Neural crest cell (in vitro differentiated cells): ENCODE measurements around the gene OR14I1. TPM values are rescaled to one million over a fixed set of nuclear protein-coding genes. Genes with fewer than 3 reads are reported as not detected.

ENCODE experiments used
- DNase-seq: peaks from one replicate; pipeline ENCODE4 v3.0.0; 2021; ENCODE audit warnings: low read depth, mixed read lengths, low spot score
- H3K27ac Mint-ChIP-seq: one replicate; pipeline ENCODE4 v1.8.0; 2021; ENCODE audit warnings: mild to moderate bottlenecking, mixed read lengths; ENCODE audit not compliant: unreplicated experiment
- H3K27me3 Mint-ChIP-seq: 2 replicates; pipeline ENCODE4 v1.8.0; 2021; ENCODE audit warnings: low read depth, mild to moderate bottlenecking, mixed read lengths
- H3K36me3 Mint-ChIP-seq: 2 replicates; pipeline ENCODE4 v1.8.0; 2021; ENCODE audit warnings: low read depth, mild to moderate bottlenecking, mixed read lengths
- H3K4me1 Mint-ChIP-seq: 2 replicates; pipeline ENCODE4 v1.8.0; 2021; ENCODE audit warnings: mixed read lengths
- H3K4me3 Mint-ChIP-seq: one replicate; pipeline ENCODE4 v1.8.0; 2021; ENCODE audit warnings: mild to moderate bottlenecking, mixed read lengths
- H3K9me3 Mint-ChIP-seq: 2 replicates; pipeline ENCODE4 v1.8.0; 2021; ENCODE audit warnings: mixed read lengths
- CTCF ChIP-seq: fragments of 200-600 bp; sonication (generic); conservative IDR thresholded peaks from 2 replicates; pipeline ENCODE4 v1.5.0; 2021; ENCODE audit warnings: antibody characterized with exemption, mild to moderate bottlenecking
- long read RNA-seq: library from polyadenylated mRNA; unstranded; transcript quantifications from one replicate; pipeline ENCODE4 v2.0.0, GENCODE V29; 2020
- total RNA-seq: library from RNA; stranded (reverse); gene quantifications from 2 replicates; pipeline ENCODE4 v1.2.1, GENCODE V29; 2021

The OR14I1 gene
- not detected in 2 replicates for total RNA-seq
- long read RNA-seq = 0 reads

- Mint-ChIP-seq H3K27me3 (no peaks in the 10 kb centered on the region), H3K4me3 (no peak within 1 kb of the TSS), H3K27ac (no peak within 1 kb of the TSS), H3K4me1 (no peaks in the 10 kb centered on the region), H3K36me3 (peaks cover 4% of the 10 kb centered on the region), H3K9me3 (peaks cover 15% of the 10 kb centered on the region)
- DNase-seq = no peak
- no peak for TF ChIP-seq CTCF
Measured at GRCh38 chr1:248702714-248703113, at the start of gene OR14I1. OR14I1 (minus strand) TSS chr1:248702766.

DNA sequence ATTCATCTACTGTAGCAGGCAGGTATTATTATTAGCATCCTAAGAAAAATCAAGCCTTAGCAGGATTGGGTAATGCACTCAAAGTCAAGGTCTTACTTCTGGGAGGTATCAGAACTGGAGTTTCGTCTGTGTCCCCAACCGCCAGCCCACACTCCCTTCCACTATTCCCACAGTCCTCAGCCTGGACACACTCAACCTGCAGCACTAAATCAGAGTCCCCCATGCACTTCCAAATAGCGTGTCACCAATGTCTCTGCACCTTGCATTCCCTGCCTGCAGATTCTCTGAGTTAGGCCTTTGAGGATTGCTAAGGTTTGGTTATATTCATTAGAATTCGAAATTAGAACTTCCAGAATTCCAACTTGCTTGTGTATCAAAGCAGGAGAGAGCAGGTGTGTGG lies 49.1 kb upstream of the OR14I1 start:
- H3K36me3 Mint-ChIP-seq = peaks cover 6% of the 10 kb centered on the region
- DNase-seq = no peak
- no peak overlapping the region for H3K27ac Mint-ChIP-seq
- H3K27me3 Mint-ChIP-seq = no peaks in the 10 kb centered on the region
- H3K9me3 Mint-ChIP-seq = peaks cover 10% of the 10 kb centered on the region
- H3K4me3 Mint-ChIP-seq = no peak overlapping the region
- no peak for TF ChIP-seq CTCF
- H3K4me1 Mint-ChIP-seq = no peaks in the 10 kb centered on the region

GRCh38 chr1:248751142-248751541 lies 48.6 kb upstream of the OR14I1 start:
- peaks cover 8% of the 10 kb centered on the region for H3K36me3 Mint-ChIP-seq
- H3K4me1 Mint-ChIP-seq = no peaks in the 10 kb centered on the region
- H3K27me3 Mint-ChIP-seq = no peaks in the 10 kb centered on the region
- no peak overlapping the region for H3K27ac Mint-ChIP-seq
- no peak for DNase-seq
- no peak overlapping the region for H3K4me3 Mint-ChIP-seq
- H3K9me3 Mint-ChIP-seq = peaks cover 10% of the 10 kb centered on the region
- TF ChIP-seq CTCF = no peak

DNA sequence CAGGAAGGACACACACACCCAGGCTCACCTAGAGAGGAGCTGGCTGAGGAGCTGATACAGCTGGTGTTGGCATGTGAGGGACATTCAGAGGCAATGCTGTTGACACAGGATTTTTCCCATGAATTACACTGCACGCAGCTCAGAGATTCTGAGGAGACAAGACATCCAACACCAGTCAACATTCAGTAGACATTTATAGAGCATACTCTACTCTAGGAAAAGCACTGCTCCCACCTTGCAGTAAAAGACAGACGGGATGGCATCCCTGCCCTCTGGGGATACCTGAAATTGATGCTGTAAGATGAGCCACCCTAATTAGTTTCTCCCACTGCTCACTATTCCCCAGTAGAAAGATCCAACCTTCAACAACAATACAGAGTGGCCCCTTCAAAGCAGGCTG lies 47.9 kb upstream of the OR14I1 start:
- no peaks in the 10 kb centered on the region for H3K4me1 Mint-ChIP-seq
- H3K27me3 Mint-ChIP-seq = no peaks in the 10 kb centered on the region

DNA sequence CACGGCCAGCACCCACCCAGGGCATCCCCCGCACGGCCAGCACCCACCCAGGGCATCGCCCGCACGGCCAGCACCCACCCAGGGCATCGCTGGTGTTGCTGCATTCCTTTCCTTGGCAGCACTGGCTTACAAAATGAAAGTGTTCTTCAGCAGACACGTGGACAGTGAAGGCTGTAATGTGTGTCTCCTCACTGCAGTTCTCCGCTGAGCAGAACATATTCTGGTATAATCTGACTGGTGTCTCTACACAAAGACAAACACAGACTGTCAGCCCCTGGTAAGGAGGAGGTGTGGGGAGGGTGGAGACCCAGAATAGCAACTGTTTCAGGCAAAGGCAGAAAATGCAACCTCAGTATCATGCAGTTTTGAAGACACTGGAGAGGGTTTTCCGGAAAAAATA lies 45.6 kb upstream of the OR14I1 start:
- H3K9me3 Mint-ChIP-seq = peaks cover 13% of the 10 kb centered on the region
- H3K27me3 Mint-ChIP-seq = no peaks in the 10 kb centered on the region
- TF ChIP-seq CTCF = no peak
- H3K4me3 Mint-ChIP-seq = no peak overlapping the region
- DNase-seq = no peak
- no peaks in the 10 kb centered on the region for H3K4me1 Mint-ChIP-seq
- no peak overlapping the region for H3K27ac Mint-ChIP-seq
- H3K36me3 Mint-ChIP-seq = peaks cover 14% of the 10 kb centered on the region

More for the DNA sequence above, 47.9 kb upstream of the OR14I1 start:
- H3K27ac Mint-ChIP-seq = no peak overlapping the region
- peaks cover 9% of the 10 kb centered on the region for H3K36me3 Mint-ChIP-seq
- no peak overlapping the region for H3K4me3 Mint-ChIP-seq
- no peak for TF ChIP-seq CTCF
- no peak for DNase-seq
- H3K9me3 Mint-ChIP-seq = peaks cover 10% of the 10 kb centered on the region

DNA sequence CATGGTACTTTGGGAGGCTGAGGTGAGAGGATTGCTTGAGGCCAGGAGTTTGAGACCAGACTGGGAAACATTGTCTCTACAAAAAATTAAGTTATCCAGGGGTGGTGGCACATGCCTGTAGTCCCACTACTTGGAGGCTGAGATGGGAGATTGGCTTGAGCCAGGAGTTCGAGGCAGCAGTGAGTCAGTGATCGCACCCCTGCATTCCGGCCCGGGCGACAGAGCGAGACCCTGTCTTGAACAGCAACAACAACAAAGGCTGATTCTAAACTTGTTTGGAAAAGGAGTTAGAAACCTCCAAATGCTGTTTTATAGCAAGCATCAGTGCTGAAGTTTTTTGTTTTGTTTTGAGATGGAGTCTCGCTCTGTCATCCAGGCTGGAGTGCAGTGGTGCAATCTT lies 38.3 kb upstream of the OR14I1 start:
- Mint-ChIP-seq H3K9me3 (peaks cover 14% of the 10 kb centered on the region), H3K27me3 (no peaks in the 10 kb centered on the region), H3K36me3 (peaks cover 16% of the 10 kb centered on the region), H3K4me3 (no peak overlapping the region), H3K4me1 (no peaks in the 10 kb centered on the region), H3K27ac (no peak overlapping the region)
- no peak for DNase-seq
- no peak for TF ChIP-seq CTCF
